Panc1 (cell line): ENCODE measurements around the gene PDE11A.

Source experiments
- CTCF ChIP-seq: fragments of 450-650 bp; IDR thresholded peaks from 2 replicates; pipeline ENCODE4 v1.5.1; 2017; ENCODE audit warnings: mild to moderate bottlenecking
- POLR2AphosphoS5 ChIP-seq: IDR thresholded peaks from 2 replicates; pipeline ENCODE4 v1.6.1; 2012; ENCODE audit warnings: mild to moderate bottlenecking, low read depth, low read length, moderate library complexity
- REST ChIP-seq, 2 experiments: IDR thresholded peaks; 2 replicates each; pipeline ENCODE4 v1.6.1; 2011 to 2012; ENCODE audit warnings: low read depth in 2 of 2, control low read depth in 1 of 2, low read length in 1 of 2, mild to moderate bottlenecking in 1 of 2, moderate library complexity in 1 of 2; ENCODE audit not compliant: insufficient read depth in 1 of 2
- SIN3A ChIP-seq: IDR thresholded peaks from 2 replicates; pipeline ENCODE4 v1.6.1; 2012; ENCODE audit warnings: low read depth, mild to moderate bottlenecking, low read length, moderate library complexity, borderline replicate concordance; ENCODE audit not compliant: insufficient read depth
- TCF7L2 ChIP-seq: IDR thresholded peaks from 2 replicates; pipeline ENCODE4 v1.6.1; 2011; ENCODE audit warnings: mild to moderate bottlenecking, low read depth, low read length, inconsistent platforms

GRCh38 chr2:177708106-177708505 lies 364.5 kb downstream of the PDE11A start:
- TF ChIP-seq POLR2AphosphoS5 = no peak
- no peak for TF ChIP-seq CTCF
- no peak for TF ChIP-seq REST (IDR thresholded peaks at IDR 0.05; ENCODE audit: insufficient read depth in 1 of 2, low read depth in 2 of 2, low read length in 1 of 2)
- no peak for TF ChIP-seq TCF7L2
- TF ChIP-seq SIN3A = no peak
